HepG2 (cell line): ENCODE measurements around the gene SOWAHD.

ENCODE experiments used
- BHLHE40 ChIP-seq: IDR thresholded peaks from 2 replicates; pipeline ENCODE4 v1.6.1; 2011; ENCODE audit warnings: low read length, improper control_type of control experiment
- PHF5A ChIP-seq: IDR thresholded peaks from one replicate; pipeline ENCODE4 v1.6.1; 2018; ENCODE audit warnings: low read depth, missing genetic modification reagents; ENCODE audit not compliant: unreplicated experiment
- TCF7 ChIP-seq: sonication (generic); IDR thresholded peaks from 2 replicates; pipeline ENCODE4 v1.6.1; 2016; ENCODE audit warnings: antibody characterized with exemption, low read depth

GRCh38 chrX:119757979-119758730 is at the start of gene SOWAHD:
- TF ChIP-seq TCF7, result no peak
- TF ChIP-seq PHF5A, result no peak
- no peak for TF ChIP-seq BHLHE40
